HepG2 (cell line): ENCODE results near the gene TMEM219. TPM values are rescaled to one million over a fixed set of nuclear protein-coding genes. Genes with fewer than 3 reads are reported as not detected.

ENCODE experiments used
- KLF16 ChIP-seq, 2 experiments: sonication (generic) in 1 of 2; formaldehyde crosslinking in 1 of 2; IDR thresholded peaks; 2 replicates each; pipeline versions ENCODE4 v1.6.1 to v1.8.0; 2016 to 2023; ENCODE audit warnings: missing genetic modification reagents in 2 of 2, missing compliant biosample characterization in 1 of 2
- SIN3A ChIP-seq: IDR thresholded peaks from 2 replicates; pipeline ENCODE4 v1.6.1; 2011; ENCODE audit warnings: low read depth, mild to moderate bottlenecking, control low read depth, low read length, borderline replicate concordance
- SMAD1 ChIP-seq: sonication (generic); formaldehyde crosslinking; IDR thresholded peaks from 2 replicates; pipeline ENCODE4 v1.4.0; 2020; ENCODE audit warnings: missing genetic modification reagents, low read depth, mild to moderate bottlenecking, borderline replicate concordance
- ZBTB21 ChIP-seq: sonication (generic); formaldehyde crosslinking; IDR thresholded peaks from 2 replicates; pipeline ENCODE4 v1.4.0; 2020; ENCODE audit warnings: missing genetic modification reagents
- ZMYM3 ChIP-seq: sonication (generic); formaldehyde crosslinking; IDR thresholded peaks from 2 replicates; pipeline ENCODE4 v1.5.1; 2020; ENCODE audit warnings: mild to moderate bottlenecking, missing genetic modification reagents
- ZNF20 ChIP-seq: sonication (generic); formaldehyde crosslinking; IDR thresholded peaks from 2 replicates; pipeline ENCODE4 v1.4.0; 2020; ENCODE audit warnings: mild to moderate bottlenecking, moderate library complexity, missing genetic modification reagents
- ZNF296 ChIP-seq: sonication (generic); formaldehyde crosslinking; conservative IDR thresholded peaks from 2 replicates; pipeline ENCODE4 v1.5.0; 2020; ENCODE audit warnings: mild to moderate bottlenecking, missing genetic modification reagents
- ZNF335 ChIP-seq: sonication (generic); formaldehyde crosslinking; IDR thresholded peaks from 2 replicates; pipeline ENCODE4 v1.4.0; 2020; ENCODE audit warnings: missing genetic modification reagents
- ZNF703 ChIP-seq: sonication (generic); formaldehyde crosslinking; IDR thresholded peaks from 2 replicates; pipeline ENCODE4 v1.5.1; 2020; ENCODE audit warnings: missing genetic modification reagents, mild to moderate bottlenecking, moderate library complexity, borderline replicate concordance
- ZSCAN30 ChIP-seq: sonication (generic); formaldehyde crosslinking; IDR thresholded peaks from 2 replicates; pipeline ENCODE4 v1.5.0; 2020; ENCODE audit warnings: mild to moderate bottlenecking, missing genetic modification reagents
- polyA plus RNA-seq, 8 experiments: library from polyadenylated mRNA; depleted of rRNA in 3 of 8; stranded (reverse) in 7 of 8; unstranded in 1 of 8; fragments of >200 nt; fragmentation: Illumina TruSeq in 4 of 8; extraction: Trizol in 4 of 8; gene quantifications; 2 replicates each; pipeline versions ENCODE4 v1.2.1 to v1.2.3, GENCODE V29; 2011 to 2016; ENCODE audit warnings: low read depth in 4 of 8, missing spikeins in 1 of 8, mixed read lengths in 1 of 8; ENCODE audit not compliant: insufficient read depth in 1 of 8
- total RNA-seq, 5 experiments: library from RNA; depleted of rRNA; stranded (reverse); fragments of >200 nt; fragmentation: Illumina TruSeq; extraction: Trizol; gene quantifications; 2 replicates each; pipeline ENCODE4 v1.2.3, GENCODE V29; 2016; ENCODE audit warnings: low read depth in 1 of 5
- TF ChIP-seq, protein P1 (sequence below): sonication (generic); formaldehyde crosslinking; conservative IDR thresholded peaks from 2 replicates; pipeline ENCODE4 v1.4.0; 2020; ENCODE audit warnings: mild to moderate bottlenecking, missing genetic modification reagents, moderate library complexity
- TF ChIP-seq, protein P2 (sequence below): fragments of 450-650 bp; IDR thresholded peaks from 2 replicates; pipeline ENCODE4 v1.6.1; 2016
- TF ChIP-seq, protein P3 (sequence below): sonication (generic); formaldehyde crosslinking; IDR thresholded peaks from 2 replicates; pipeline ENCODE4 v1.5.0; 2020; ENCODE audit warnings: mild to moderate bottlenecking, missing genetic modification reagents
- TF ChIP-seq, protein P4 (sequence below): IDR thresholded peaks from 2 replicates; pipeline ENCODE4 v1.6.1; 2016; ENCODE audit warnings: missing compliant biosample characterization, missing genetic modification reagents, borderline replicate concordance
- TF ChIP-seq, protein P5 (sequence below): sonication (generic); formaldehyde crosslinking; IDR thresholded peaks from 2 replicates; pipeline ENCODE4 v1.4.0; 2020; ENCODE audit warnings: missing genetic modification reagents
- TF ChIP-seq, protein P6 (sequence below): sonication (generic); formaldehyde crosslinking; conservative IDR thresholded peaks from 2 replicates; pipeline ENCODE4 v1.8.1; 2023; ENCODE audit warnings: missing genetic modification reagents

TMEM219 gene
- total and polyA plus RNA-seq, 2 of the 13 experiments (the other 11 are each of a cell fraction or from before 2014, with no cell fraction given) = 105 to 115 TPM

DNA sequence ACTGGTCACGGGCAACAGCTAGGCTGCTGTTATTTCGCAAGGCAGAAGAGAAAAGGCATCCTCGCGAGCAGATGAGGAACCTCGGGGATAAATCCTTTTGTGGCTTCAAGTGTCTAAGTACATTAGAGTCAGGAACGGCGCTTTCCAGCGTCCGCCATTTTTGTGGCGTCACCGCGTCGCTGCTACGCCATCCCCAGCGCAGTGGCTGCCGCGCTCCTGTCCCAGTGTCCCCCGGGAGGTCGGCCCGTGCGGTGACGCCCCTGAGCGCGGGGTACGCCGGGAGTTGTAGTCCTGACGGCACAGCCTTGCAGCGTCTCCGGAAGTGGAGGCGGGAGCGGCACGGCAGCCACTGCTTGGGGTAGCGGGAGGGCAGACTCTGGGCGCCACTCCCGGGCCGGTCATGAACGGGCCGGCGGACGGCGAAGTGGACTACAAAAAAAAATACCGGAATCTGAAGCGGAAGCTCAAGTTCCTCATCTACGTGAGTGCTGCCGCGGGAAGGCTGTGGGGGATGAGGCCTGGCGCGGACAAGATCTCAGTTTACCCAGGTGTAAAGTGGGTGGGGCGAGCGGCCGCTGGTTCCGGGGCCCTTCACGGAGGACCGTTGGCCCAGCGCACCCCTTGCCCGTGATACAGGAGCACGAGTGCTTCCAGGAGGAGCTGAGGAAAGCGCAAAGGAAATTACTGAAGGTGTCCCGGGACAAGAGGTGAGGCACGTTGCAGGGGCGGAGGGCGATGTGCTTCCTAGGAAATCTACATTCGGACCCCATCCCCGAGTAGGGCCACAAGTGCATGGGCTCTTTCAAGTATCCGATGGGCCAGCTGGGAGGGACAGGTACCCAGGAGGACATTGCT is 34.3 kb downstream of the TMEM219 start, which contains the start of gene INO80E (continued):
- TF ChIP-seq, protein P1, sequence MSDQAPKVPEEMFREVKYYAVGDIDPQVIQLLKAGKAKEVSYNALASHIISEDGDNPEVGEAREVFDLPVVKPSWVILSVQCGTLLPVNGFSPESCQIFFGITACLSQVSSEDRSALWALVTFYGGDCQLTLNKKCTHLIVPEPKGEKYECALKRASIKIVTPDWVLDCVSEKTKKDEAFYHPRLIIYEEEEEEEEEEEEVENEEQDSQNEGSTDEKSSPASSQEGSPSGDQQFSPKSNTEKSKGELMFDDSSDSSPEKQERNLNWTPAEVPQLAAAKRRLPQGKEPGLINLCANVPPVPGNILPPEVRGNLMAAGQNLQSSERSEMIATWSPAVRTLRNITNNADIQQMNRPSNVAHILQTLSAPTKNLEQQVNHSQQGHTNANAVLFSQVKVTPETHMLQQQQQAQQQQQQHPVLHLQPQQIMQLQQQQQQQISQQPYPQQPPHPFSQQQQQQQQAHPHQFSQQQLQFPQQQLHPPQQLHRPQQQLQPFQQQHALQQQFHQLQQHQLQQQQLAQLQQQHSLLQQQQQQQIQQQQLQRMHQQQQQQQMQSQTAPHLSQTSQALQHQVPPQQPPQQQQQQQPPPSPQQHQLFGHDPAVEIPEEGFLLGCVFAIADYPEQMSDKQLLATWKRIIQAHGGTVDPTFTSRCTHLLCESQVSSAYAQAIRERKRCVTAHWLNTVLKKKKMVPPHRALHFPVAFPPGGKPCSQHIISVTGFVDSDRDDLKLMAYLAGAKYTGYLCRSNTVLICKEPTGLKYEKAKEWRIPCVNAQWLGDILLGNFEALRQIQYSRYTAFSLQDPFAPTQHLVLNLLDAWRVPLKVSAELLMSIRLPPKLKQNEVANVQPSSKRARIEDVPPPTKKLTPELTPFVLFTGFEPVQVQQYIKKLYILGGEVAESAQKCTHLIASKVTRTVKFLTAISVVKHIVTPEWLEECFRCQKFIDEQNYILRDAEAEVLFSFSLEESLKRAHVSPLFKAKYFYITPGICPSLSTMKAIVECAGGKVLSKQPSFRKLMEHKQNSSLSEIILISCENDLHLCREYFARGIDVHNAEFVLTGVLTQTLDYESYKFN = peak; percentile 63
- no peak; the same call in 1 of the 2 replicates for TF ChIP-seq ZNF703
- 0 out of 2 replicates have a peak, but pooled peaks have one; percentile 20 for TF ChIP-seq SMAD1 (CRISPR knock-in tag)
- TF ChIP-seq ZMYM3 (CRISPR knock-in tag) = peak; percentile 55
- peak; percentile 11; the same call in 1 of the 2 replicates for TF ChIP-seq ZNF296 (CRISPR knock-in tag)
- TF ChIP-seq ZBTB21 (CRISPR knock-in tag) = peak; percentile 100
- TF ChIP-seq, protein P2, sequence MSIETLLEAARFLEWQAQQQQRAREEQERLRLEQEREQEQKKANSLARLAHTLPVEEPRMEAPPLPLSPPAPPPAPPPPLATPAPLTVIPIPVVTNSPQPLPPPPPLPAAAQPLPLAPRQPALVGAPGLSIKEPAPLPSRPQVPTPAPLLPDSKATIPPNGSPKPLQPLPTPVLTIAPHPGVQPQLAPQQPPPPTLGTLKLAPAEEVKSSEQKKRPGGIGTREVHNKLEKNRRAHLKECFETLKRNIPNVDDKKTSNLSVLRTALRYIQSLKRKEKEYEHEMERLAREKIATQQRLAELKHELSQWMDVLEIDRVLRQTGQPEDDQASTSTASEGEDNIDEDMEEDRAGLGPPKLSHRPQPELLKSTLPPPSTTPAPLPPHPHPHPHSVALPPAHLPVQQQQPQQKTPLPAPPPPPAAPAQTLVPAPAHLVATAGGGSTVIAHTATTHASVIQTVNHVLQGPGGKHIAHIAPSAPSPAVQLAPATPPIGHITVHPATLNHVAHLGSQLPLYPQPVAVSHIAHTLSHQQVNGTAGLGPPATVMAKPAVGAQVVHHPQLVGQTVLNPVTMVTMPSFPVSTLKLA = peak; percentile 33; the same call in 1 of the 2 replicates
- TF ChIP-seq SIN3A = peak; percentile 80; the same call in 1 of the 2 replicates
- peak; percentile 94 for TF ChIP-seq ZNF20 (CRISPR knock-in tag)
- TF ChIP-seq, protein P3, sequence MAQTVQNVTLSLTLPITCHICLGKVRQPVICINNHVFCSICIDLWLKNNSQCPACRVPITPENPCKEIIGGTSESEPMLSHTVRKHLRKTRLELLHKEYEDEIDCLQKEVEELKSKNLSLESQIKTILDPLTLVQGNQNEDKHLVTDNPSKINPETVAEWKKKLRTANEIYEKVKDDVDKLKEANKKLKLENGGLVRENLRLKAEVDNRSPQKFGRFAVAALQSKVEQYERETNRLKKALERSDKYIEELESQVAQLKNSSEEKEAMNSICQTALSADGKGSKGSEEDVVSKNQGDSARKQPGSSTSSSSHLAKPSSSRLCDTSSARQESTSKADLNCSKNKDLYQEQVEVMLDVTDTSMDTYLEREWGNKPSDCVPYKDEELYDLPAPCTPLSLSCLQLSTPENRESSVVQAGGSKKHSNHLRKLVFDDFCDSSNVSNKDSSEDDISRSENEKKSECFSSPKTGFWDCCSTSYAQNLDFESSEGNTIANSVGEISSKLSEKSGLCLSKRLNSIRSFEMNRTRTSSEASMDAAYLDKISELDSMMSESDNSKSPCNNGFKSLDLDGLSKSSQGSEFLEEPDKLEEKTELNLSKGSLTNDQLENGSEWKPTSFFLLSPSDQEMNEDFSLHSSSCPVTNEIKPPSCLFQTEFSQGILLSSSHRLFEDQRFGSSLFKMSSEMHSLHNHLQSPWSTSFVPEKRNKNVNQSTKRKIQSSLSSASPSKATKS (CRISPR knock-in tag) = peak; percentile 92; the same call in 1 of the 2 replicates
- TF ChIP-seq, protein P4, sequence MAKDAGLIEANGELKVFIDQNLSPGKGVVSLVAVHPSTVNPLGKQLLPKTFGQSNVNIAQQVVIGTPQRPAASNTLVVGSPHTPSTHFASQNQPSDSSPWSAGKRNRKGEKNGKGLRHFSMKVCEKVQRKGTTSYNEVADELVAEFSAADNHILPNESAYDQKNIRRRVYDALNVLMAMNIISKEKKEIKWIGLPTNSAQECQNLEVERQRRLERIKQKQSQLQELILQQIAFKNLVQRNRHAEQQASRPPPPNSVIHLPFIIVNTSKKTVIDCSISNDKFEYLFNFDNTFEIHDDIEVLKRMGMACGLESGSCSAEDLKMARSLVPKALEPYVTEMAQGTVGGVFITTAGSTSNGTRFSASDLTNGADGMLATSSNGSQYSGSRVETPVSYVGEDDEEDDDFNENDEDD (CRISPR knock-in tag) = peak; percentile 59
- TF ChIP-seq, protein P5, sequence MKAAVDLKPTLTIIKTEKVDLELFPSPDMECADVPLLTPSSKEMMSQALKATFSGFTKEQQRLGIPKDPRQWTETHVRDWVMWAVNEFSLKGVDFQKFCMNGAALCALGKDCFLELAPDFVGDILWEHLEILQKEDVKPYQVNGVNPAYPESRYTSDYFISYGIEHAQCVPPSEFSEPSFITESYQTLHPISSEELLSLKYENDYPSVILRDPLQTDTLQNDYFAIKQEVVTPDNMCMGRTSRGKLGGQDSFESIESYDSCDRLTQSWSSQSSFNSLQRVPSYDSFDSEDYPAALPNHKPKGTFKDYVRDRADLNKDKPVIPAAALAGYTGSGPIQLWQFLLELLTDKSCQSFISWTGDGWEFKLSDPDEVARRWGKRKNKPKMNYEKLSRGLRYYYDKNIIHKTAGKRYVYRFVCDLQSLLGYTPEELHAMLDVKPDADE = peak; percentile 34; the same call in 1 of the 2 replicates
- peak; percentile 95; the same call in 1 of the 2 replicates for TF ChIP-seq ZSCAN30
- peak in 1 of 2 experiments; percentile 91; a peak in 2 of 4 replicates for TF ChIP-seq KLF16 (CRISPR knock-in tag; IDR thresholded peaks at IDR 0.05)
- TF ChIP-seq, protein P6, sequence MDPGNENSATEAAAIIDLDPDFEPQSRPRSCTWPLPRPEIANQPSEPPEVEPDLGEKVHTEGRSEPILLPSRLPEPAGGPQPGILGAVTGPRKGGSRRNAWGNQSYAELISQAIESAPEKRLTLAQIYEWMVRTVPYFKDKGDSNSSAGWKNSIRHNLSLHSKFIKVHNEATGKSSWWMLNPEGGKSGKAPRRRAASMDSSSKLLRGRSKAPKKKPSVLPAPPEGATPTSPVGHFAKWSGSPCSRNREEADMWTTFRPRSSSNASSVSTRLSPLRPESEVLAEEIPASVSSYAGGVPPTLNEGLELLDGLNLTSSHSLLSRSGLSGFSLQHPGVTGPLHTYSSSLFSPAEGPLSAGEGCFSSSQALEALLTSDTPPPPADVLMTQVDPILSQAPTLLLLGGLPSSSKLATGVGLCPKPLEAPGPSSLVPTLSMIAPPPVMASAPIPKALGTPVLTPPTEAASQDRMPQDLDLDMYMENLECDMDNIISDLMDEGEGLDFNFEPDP (CRISPR knock-in tag) = 0 out of 2 replicates have a peak, but pooled peaks have one; percentile 35
- peak; percentile 95 for TF ChIP-seq ZNF335 (CRISPR knock-in tag)
